Central memory CD8-positive, alpha-beta T cell (primary cell): ENCODE data around the gene RPS6KA2.
"Not testable (repeated sequence)": the region's sequence is repeated elsewhere in the genome, so short reads cannot be mapped to it uniquely, and the experiment has no call there.

Source experiments
- ATAC-seq: fragments of 150-1000 bp; cut with Tn5 transposase; replicated peaks from 2 replicates; pipeline ENCODE4 v1.10.0; 2022; ENCODE audit warnings: mild to moderate bottlenecking, moderate FRiP score, moderate number of reproducible peaks; ENCODE audit not compliant: poor library complexity, severe bottlenecking; ENCODE audit errors: extremely low read depth
- DNase-seq, 2 donors: peaks; one replicate each; pipeline ENCODE4 v3.0.0; 2021; ENCODE audit warnings: low spot score in 2 of 2
- H3K27ac Mint-ChIP-seq: one replicate; pipeline ENCODE4 v1.8.0; 2022; ENCODE audit warnings: low read depth, mild to moderate bottlenecking, moderate library complexity, mixed read lengths
- H3K27me3 Mint-ChIP-seq: one replicate; pipeline ENCODE4 v1.8.0; 2022; ENCODE audit warnings: mixed read lengths
- H3K36me3 Mint-ChIP-seq: one replicate; pipeline ENCODE4 v1.8.0; 2022; ENCODE audit warnings: mild to moderate bottlenecking, moderate library complexity, mixed read lengths; ENCODE audit not compliant: insufficient read depth
- H3K4me1 Mint-ChIP-seq: one replicate; pipeline ENCODE4 v1.8.0; 2022; ENCODE audit warnings: mixed read lengths
- H3K4me3 Mint-ChIP-seq: one replicate; pipeline ENCODE4 v1.8.0; 2022; ENCODE audit warnings: mild to moderate bottlenecking, moderate library complexity, mixed read lengths
- H3K9me3 Mint-ChIP-seq: one replicate; pipeline ENCODE4 v1.8.0; 2022; ENCODE audit warnings: mixed read lengths

RPS6KA2 gene

DNA sequence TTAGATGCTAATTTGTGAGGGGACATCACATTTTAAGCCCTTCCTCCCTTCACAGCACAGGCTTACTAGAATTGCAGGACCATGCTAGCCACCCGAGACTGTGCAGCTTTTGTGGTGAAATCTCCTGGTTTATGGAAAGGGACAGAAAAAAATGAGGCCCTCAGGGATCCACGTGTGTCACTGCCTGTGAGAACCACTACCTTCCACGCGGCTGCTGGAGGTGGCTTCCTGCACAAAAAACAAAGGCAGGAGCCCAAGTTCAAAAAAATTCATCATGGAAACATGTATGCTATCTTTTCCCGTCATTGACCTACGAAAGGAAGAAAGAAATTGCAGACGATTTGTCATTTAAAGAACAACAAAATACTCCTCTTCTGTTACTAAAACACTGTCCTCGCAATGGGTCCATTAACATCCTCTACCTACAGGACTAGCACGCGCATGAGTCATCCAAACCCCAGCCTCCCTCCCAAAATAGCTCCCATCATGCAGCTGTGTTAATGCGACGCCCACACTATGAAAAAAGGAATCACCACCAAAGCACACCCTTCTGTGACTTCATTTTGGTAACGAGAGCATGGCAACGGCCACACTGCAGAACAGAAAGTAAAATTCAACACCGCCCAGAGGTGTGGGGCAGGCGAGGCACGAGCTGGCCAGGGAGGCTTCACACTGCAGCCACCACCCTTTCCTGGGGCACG lies 86.3 kb downstream of the RPS6KA2 start:
- Mint-ChIP-seq H3K36me3 (peaks cover 2% of the 10 kb centered on the region), H3K27ac (peak overlapping the region; percentile 92)
- peak; percentile 17 to 60 for DNase-seq

DNA sequence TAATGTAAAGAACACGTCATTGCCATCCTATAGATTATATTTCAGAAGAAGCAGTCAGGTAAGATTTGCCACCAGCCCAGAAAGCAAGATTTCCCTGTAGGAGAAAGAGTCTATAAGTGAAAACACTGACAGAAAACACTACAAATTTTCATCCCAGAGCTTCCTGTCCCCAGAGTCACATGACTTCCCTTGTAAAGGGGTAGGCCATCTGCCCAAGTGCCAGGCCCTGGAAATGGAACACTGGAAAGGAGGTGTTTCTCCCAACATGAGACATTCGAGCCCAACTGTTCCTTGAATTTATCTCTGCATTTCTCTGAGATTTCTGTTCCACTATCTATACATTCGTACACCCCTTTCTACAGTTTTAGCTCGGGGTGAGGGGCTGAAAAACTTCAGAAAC lies 87.5 kb downstream of the RPS6KA2 start:
- ATAC-seq (no peak), DNase-seq (no peak)
- Mint-ChIP-seq H3K36me3 (peaks cover 2% of the 10 kb centered on the region), H3K27me3 (no peaks in the 10 kb centered on the region), H3K9me3 (no peaks in the 10 kb centered on the region), H3K4me3 (no peak overlapping the region), H3K27ac (peak overlapping the region; percentile 49), H3K4me1 (peaks cover 33% of the 10 kb centered on the region)

More for the DNA sequence above, 86.3 kb downstream of the RPS6KA2 start:
- ATAC-seq: peak; percentile 92
- Mint-ChIP-seq H3K4me1 (peaks cover 33% of the 10 kb centered on the region), H3K4me3 (peak overlapping the region; percentile 84), H3K27me3 (no peaks in the 10 kb centered on the region), H3K9me3 (no peaks in the 10 kb centered on the region)

DNA sequence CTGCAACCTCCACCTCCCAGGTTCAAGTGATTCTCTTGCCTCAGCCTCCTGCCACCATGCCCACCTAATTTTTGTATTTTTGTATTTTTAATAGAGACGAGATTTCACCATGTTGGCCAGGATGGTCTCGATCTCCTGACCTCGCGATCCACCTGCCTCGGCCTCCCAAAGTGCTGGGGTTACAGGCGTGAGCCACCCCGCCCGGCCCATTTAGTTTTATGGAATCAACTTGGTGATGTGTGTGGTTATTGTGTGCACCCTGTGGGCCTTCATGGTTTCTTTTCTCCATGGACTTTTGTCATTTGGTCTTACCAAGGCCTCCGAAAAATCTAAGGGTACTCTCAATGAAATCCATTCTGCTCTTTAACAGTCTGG lies 88.1 kb downstream of the RPS6KA2 start:
- ATAC-seq, H3K9me3 Mint-ChIP-seq, H3K4me3 Mint-ChIP-seq, DNase-seq, H3K36me3 Mint-ChIP-seq, H3K27me3 Mint-ChIP-seq: not testable (repeated sequence)
- peaks cover 33% of the 10 kb centered on the region for H3K4me1 Mint-ChIP-seq
- peak overlapping the region; percentile 49 for H3K27ac Mint-ChIP-seq

DNA sequence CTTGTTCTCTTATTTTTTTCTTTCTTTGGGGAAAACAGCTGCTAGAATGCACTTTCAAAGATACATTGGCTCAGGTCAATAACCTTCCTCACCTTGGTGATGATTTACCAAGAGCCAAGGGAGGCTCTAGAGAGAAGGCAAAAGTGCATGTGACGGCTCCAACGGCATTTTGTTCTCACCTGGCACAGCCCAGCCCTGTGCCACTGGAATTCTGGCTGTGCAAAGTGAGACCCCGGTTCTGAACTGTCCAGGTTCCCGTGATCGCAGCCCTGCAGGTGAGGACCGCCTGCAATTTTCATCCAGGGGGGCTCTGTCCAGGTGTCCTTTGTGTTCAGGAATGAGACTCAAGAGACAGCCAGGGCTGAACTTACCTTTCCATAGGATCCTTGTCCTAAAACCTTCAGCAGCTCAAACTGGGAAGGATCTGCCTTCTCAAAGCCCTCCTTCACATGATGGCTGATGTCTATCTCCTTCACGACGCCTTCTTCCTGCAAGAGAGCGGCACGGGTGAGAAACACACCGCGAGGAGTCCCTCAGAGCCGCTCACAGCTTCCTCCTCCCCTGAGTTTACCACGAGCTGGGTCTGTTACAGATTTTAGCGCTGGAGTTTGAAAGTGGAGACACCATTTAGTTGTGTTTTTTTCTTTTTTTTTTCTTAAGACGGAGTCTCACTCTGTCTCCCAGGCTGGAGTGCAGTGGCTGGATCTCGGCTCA lies 88.6 kb downstream of the RPS6KA2 start:
- no peak overlapping the region for H3K4me3 Mint-ChIP-seq
- no peaks in the 10 kb centered on the region for H3K9me3 Mint-ChIP-seq
- ATAC-seq (no peak), DNase-seq (no peak)
- H3K27ac Mint-ChIP-seq: no peak overlapping the region
- no peaks in the 10 kb centered on the region for H3K27me3 Mint-ChIP-seq
- H3K4me1 Mint-ChIP-seq: peaks cover 33% of the 10 kb centered on the region
- peaks cover 2% of the 10 kb centered on the region for H3K36me3 Mint-ChIP-seq

DNA sequence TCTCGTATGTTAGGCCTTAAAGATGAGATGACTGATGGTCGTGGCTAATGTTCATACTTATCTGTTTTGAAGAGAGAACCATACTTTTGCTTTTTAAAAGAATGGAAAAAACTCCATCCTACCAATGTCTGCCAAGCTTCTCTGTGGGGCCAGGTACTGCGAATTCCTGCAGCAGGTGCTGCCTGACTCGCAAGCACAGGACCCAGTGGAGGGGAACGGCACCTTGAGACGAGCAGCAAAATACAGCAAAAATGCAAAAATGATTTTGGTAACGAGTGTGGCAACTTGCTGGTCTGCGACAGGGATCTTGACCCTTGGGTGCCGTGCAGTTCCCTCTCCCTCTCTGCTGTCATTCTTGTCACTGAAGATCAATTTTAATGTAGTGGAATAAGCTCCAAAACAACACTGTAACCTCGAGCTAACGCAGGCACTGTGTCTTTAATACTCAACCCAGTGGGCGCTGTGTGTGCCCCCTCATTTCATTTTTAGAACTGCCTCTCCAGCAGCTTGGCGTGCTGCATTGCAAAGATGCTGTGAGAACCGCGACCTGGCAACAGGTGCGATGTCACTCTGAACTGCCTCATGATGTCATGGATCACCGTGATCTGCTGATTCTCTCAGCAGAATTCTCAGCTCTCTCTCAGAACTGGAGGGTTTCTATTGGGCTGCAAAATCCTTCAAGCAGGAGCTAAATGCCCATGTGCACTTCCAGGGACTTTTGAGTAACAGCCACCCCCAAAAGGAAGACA lies 92.2 kb downstream of the RPS6KA2 start:
- H3K9me3 Mint-ChIP-seq: no peaks in the 10 kb centered on the region
- peaks cover 12% of the 10 kb centered on the region for H3K4me1 Mint-ChIP-seq
- no peak overlapping the region for H3K4me3 Mint-ChIP-seq
- no peaks in the 10 kb centered on the region for H3K27me3 Mint-ChIP-seq
- no peak for ATAC-seq
- peaks cover 2% of the 10 kb centered on the region for H3K36me3 Mint-ChIP-seq
- no peak overlapping the region for H3K27ac Mint-ChIP-seq
- no peak for DNase-seq

DNA sequence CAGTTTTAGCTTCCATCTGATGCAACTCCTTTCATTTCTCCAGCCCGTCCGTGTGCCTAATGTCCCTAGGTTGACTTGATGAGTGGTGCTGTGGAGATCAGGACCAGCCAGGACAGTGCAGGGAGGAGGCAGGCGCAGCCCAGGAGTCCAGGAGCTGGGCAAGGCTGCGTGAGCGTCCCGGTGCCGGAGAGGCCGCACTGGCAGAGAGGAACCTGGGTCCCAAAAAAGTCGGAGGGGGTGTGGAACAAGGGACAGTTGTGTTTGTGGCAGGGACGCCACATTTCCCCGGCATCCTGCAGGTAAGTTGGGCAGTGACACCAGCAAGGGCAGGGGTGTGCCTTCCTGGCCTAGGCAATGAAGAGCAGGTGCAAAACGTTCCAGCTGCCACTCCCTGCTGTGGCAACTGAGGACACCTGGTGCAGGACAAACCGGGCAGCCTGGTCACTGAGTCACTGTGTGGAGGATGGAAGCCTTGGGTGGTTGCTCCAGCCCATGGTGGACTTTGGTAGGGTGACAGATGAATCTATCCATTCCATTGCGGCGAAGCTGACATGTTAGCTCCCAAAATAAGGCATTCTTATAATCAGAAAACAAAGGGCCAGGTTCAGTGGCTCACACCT lies 93.7 kb downstream of the RPS6KA2 start:
- H3K27me3 Mint-ChIP-seq: no peaks in the 10 kb centered on the region
- ATAC-seq: no peak

DNA sequence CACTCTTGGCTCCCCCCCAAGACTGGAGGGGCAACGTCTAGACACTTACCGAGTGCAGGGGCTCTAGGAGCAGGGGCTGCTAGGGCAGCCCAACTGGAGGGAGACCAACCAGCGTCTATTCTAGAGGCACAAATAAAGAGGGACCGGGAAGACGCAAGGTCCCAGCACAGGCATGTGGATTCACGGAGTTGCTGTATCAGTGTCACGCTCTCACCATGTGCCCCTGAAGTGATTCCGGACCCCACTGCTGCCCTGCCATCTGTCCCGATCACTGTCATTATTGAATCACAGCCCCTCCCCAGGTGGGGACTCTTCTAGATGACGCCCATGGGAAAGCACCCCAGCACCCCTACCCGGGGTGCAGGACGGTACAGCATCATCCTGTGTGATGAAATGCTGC lies 94.7 kb downstream of the RPS6KA2 start:
- no peaks in the 10 kb centered on the region for H3K36me3 Mint-ChIP-seq
- ATAC-seq (no peak), DNase-seq (no peak)
- no peaks in the 10 kb centered on the region for H3K4me1 Mint-ChIP-seq
- no peaks in the 10 kb centered on the region for H3K9me3 Mint-ChIP-seq
- no peak overlapping the region for H3K27ac Mint-ChIP-seq
- H3K4me3 Mint-ChIP-seq: no peak overlapping the region
- peaks cover 10% of the 10 kb centered on the region for H3K27me3 Mint-ChIP-seq

More for the DNA sequence above, 93.7 kb downstream of the RPS6KA2 start:
- H3K36me3 Mint-ChIP-seq: peaks cover 2% of the 10 kb centered on the region
- no peak overlapping the region for H3K27ac Mint-ChIP-seq
- no peak for DNase-seq
- no peak overlapping the region for H3K4me3 Mint-ChIP-seq
- peaks cover 2% of the 10 kb centered on the region for H3K4me1 Mint-ChIP-seq
- no peaks in the 10 kb centered on the region for H3K9me3 Mint-ChIP-seq

DNA sequence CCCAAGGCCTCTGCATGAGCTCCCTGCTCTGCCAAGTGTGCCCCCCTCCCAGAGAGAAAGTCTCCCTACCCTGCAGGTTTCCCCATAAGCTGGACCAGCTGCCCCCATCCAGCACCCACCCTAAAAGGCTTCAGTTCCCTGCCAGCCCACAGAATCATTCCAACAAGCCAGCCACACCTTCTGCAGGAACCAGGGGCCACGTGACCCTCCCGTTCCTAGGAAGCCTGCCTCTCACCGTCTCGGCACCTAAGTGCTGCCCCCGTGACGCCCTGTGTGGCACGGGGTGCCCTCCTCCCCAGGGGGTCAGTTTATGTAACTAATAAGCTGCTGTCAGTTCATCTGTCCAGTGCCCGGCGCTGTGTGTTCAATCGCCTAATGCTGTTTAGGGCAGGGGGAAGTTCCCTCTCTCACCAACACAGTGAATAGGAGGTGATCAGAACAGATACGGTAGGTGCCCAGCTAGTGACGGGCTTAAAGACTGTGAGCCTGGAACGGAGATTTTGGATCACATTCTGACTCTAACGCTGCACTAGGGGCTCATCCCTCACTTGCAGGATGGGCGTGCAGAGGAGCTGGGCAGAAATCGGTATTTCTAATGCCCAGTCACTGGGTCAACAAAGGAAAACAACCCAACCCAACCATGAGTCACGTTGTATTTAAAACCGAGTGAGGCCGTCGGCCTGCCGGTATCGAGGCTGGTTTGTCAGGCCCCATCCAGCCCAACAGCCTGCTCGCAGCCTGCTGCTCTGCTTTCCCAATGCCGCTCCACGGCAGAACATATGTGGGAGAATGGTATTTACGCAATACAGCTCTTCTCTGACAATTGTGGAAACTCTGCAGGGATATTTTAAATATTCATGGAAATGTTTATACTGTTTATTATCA lies 96.6 kb downstream of the RPS6KA2 start:
- ATAC-seq (no peak), DNase-seq (no peak)
- Mint-ChIP-seq H3K9me3 (no peaks in the 10 kb centered on the region), H3K27ac (no peak overlapping the region), H3K4me3 (no peak overlapping the region), H3K27me3 (peaks cover 18% of the 10 kb centered on the region), H3K36me3 (no peaks in the 10 kb centered on the region), H3K4me1 (no peaks in the 10 kb centered on the region)

DNA sequence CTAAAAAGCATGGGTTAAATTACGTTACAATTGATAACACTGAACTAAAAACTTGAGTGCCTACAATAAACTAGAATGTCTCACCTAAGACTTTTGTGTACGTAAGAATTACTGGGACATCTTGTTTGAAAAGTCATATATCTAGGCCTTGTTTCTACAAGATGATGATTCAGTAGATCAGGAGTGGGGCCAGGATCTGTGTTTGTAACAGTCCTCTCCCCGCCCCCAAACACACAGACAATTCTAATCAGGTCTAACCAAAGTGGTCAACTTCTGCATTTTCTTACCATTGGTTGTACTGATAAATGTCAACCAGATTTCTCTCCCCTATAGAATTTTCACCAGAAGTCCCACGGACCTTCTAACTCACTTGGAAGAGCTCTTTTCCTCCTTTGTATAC lies 97.5 kb downstream of the RPS6KA2 start:
- Mint-ChIP-seq H3K27ac (no peak overlapping the region), H3K9me3 (no peaks in the 10 kb centered on the region), H3K27me3 (peaks cover 27% of the 10 kb centered on the region), H3K36me3 (no peaks in the 10 kb centered on the region), H3K4me1 (no peaks in the 10 kb centered on the region), H3K4me3 (no peak overlapping the region)
- ATAC-seq (no peak), DNase-seq (no peak)

DNA sequence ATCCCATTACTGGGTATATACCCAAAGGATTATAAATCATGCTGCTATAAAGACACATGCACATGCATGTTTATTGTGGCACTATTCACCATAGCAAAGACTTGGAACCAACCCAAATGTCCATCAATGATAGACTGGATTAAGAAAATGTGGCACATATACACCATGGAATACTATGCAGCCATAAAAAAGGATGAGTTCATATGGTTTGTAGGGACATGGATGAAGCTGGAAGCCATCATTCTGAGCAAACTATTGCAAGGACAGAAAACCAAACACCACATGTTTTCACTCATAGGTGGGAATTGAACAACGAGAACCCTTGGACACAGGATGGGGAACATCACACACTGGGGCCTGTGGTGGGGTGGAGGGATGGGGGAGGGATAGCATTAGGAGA lies 98.0 kb downstream of the RPS6KA2 start:
- not testable (repeated sequence) for H3K4me3 Mint-ChIP-seq

DNA sequence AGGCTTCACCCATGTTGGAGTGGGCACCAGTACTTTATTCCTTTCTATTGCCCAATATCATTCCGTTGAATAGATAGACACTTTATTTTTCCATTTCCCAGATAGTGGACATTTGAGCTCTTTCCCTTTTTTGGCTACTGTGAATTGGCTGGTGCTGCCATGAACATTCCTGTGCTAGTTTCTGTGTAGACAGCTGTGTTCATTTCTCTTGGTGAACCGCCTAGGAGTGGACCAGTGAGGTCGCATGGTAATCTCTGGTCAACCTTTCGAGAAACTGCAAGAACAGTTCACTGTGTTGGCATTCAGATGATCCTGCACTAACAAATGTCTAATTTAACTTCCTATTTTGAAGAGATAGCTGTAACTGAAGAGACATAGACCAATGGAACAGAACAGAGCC lies 99.2 kb downstream of the RPS6KA2 start:
- H3K27me3 Mint-ChIP-seq: peaks cover 34% of the 10 kb centered on the region
- no peak overlapping the region for H3K27ac Mint-ChIP-seq
- no peaks in the 10 kb centered on the region for H3K4me1 Mint-ChIP-seq
- no peak for DNase-seq
- H3K36me3 Mint-ChIP-seq: no peaks in the 10 kb centered on the region
- no peaks in the 10 kb centered on the region for H3K9me3 Mint-ChIP-seq
- ATAC-seq: no peak
- no peak overlapping the region for H3K4me3 Mint-ChIP-seq

More for the DNA sequence above, 98.0 kb downstream of the RPS6KA2 start:
- H3K9me3 Mint-ChIP-seq, H3K4me1 Mint-ChIP-seq, H3K27ac Mint-ChIP-seq, DNase-seq, ATAC-seq, H3K36me3 Mint-ChIP-seq: not testable (repeated sequence)
- H3K27me3 Mint-ChIP-seq: peaks cover 32% of the 10 kb centered on the region

DNA sequence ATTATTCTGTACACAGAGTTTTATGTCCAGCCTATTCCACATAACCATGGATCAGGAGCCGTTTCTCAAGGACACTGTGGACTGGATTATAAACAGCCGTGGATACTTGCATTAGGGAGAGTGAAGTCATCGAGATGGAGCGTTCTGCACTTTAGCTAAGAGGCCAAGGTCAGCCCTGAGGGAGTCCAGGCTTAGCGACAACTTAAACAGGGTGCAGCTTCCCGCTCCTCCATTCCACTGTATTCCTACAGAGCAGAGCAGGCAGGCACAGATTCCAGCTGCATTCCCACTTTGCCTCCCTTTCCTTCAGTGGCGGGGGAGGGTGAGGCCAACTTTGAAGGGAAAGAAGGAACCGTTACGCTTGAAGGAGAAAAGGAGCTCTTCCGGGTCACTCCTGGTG lies 100.1 kb downstream of the RPS6KA2 start:
- H3K4me3 Mint-ChIP-seq: no peak overlapping the region
- H3K27me3 Mint-ChIP-seq: peaks cover 35% of the 10 kb centered on the region
- H3K27ac Mint-ChIP-seq: no peak overlapping the region
- no peak for DNase-seq
- no peak for ATAC-seq
- no peaks in the 10 kb centered on the region for H3K4me1 Mint-ChIP-seq
- no peaks in the 10 kb centered on the region for H3K36me3 Mint-ChIP-seq
- H3K9me3 Mint-ChIP-seq: no peaks in the 10 kb centered on the region
